ENCODE data around the gene SH2D4B.

GRCh38 chr10:80493522-80494051 is 44.1 kb upstream of the SH2D4B start:
- TF ChIP-seq CTCF (IDR thresholded peaks at IDR 0.05) (no peak), POLR2A (IDR thresholded peaks at IDR 0.05) (no peak), POLR2AphosphoS5 (IDR thresholded peaks at IDR 0.05) (no peak), EP300 (IDR thresholded peaks at IDR 0.05) (no peak)
